Mesothelial cell of epicardium (in vitro differentiated cells): Measurements from ENCODE around the gene C1QTNF2. TPM values are rescaled to one million over a fixed set of nuclear protein-coding genes. Genes with fewer than 3 reads are reported as not detected.

Experiments used
- DNase-seq, 2 experiments: peaks; one replicate each; pipeline ENCODE4 v3.0.0; 2021; ENCODE audit warnings: low spot score in 2 of 2; ENCODE audit not compliant: unreplicated experiment in 2 of 2
- H3K27ac Mint-ChIP-seq: 2 replicates; pipeline ENCODE4 v1.8.0; 2021; ENCODE audit warnings: mixed read lengths
- H3K27me3 Mint-ChIP-seq: 2 replicates; pipeline ENCODE4 v1.8.0; 2021; ENCODE audit warnings: low read depth, mixed read lengths
- H3K36me3 Mint-ChIP-seq: 2 replicates; pipeline ENCODE4 v1.8.0; 2021; ENCODE audit warnings: mixed read lengths
- H3K4me1 Mint-ChIP-seq: 2 replicates; pipeline ENCODE4 v1.8.0; 2021; ENCODE audit warnings: mixed read lengths
- H3K4me3 Mint-ChIP-seq: 2 replicates; pipeline ENCODE4 v1.8.0; 2021; ENCODE audit warnings: mild to moderate bottlenecking, moderate library complexity, mixed read lengths
- H3K9me3 Mint-ChIP-seq: 2 replicates; pipeline ENCODE4 v1.8.0; 2021; ENCODE audit warnings: mixed read lengths
- total RNA-seq: library from RNA; stranded (reverse); gene quantifications from 3 replicates; pipeline ENCODE4 v1.2.1, GENCODE V29; 2021
- TF ChIP-seq, protein P1 (sequence below): fragments of 200-600 bp; sonication (generic); IDR thresholded peaks from one replicate; pipeline ENCODE4 v1.5.0; 2021; ENCODE audit warnings: antibody characterized with exemption; ENCODE audit not compliant: unreplicated experiment

The C1QTNF2 gene
- total RNA-seq, 1 donor from 2014 or later, result 1.3 TPM

DNA sequence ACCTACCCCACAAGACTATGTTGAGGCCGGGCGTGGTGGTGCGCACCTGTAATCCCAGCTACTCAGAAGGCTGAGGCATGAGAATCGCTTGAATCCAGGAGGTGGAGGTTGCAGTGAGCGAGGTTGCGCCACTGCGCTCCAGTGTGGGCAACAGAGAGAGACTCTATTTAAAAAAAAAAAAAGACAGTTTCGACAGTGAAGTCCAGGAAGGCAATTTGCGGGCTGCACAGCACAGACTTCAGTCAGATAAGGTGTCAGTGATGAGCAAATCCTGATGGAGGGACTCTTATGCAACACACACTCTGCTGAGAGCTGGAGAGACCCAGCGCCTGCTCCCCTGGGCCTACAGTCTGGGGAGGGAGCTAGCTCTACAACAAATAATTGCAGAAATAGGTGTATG is 72.2 kb downstream of the C1QTNF2 start:
- H3K36me3 Mint-ChIP-seq, result no peaks in the 10 kb centered on the region
- H3K27me3 Mint-ChIP-seq, result no peaks in the 10 kb centered on the region
- H3K27ac Mint-ChIP-seq, result no peak overlapping the region
- no peaks in the 10 kb centered on the region for H3K4me1 Mint-ChIP-seq
- no peak overlapping the region for H3K4me3 Mint-ChIP-seq
- H3K9me3 Mint-ChIP-seq, result no peaks in the 10 kb centered on the region
- TF ChIP-seq, protein P1, sequence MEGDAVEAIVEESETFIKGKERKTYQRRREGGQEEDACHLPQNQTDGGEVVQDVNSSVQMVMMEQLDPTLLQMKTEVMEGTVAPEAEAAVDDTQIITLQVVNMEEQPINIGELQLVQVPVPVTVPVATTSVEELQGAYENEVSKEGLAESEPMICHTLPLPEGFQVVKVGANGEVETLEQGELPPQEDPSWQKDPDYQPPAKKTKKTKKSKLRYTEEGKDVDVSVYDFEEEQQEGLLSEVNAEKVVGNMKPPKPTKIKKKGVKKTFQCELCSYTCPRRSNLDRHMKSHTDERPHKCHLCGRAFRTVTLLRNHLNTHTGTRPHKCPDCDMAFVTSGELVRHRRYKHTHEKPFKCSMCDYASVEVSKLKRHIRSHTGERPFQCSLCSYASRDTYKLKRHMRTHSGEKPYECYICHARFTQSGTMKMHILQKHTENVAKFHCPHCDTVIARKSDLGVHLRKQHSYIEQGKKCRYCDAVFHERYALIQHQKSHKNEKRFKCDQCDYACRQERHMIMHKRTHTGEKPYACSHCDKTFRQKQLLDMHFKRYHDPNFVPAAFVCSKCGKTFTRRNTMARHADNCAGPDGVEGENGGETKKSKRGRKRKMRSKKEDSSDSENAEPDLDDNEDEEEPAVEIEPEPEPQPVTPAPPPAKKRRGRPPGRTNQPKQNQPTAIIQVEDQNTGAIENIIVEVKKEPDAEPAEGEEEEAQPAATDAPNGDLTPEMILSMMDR, result no peak
- DNase-seq, result no peak

DNA sequence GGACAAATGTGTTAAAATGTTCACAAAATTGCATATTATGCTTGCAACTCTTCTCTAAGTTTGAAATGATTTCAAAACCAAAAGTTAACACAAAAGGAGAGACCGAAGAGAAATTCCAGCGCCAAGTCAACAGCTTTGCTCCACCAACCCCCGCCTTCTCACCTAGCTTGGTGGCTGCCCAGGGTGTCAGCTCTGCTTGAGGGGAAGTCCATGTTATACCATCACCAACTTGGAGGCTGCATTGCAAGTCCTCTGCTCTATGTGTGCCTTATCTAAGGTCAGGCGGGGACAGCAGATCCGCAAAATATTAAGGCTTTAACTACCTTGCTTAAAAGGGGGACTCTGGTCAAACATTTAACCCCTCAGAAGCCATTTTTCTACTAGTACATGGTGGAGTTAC is 72.7 kb downstream of the C1QTNF2 start:
- Mint-ChIP-seq H3K27ac (no peak overlapping the region), H3K27me3 (no peaks in the 10 kb centered on the region), H3K36me3 (no peaks in the 10 kb centered on the region), H3K9me3 (no peaks in the 10 kb centered on the region), H3K4me3 (no peak overlapping the region), H3K4me1 (no peaks in the 10 kb centered on the region)
- TF ChIP-seq, protein P1, result no peak
- DNase-seq, result no peak

Other genes with a start within 250 kb of the C1QTNF2 start
- not detected in 3 replicates for gene FABP6, start 141.1 kb downstream of the C1QTNF2 start, total RNA-seq
- gene CCNJL, start 58.1 kb downstream of the C1QTNF2 start, total RNA-seq, result 8.2 to 9.7 TPM (median 8.9 TPM) in 3 replicates
- 5.8 to 6.6 TPM (median 6.0 TPM) in 3 replicates for gene FAM200C, start 29.4 kb upstream of the C1QTNF2 start, total RNA-seq
- gene SLU7, start 48.5 kb upstream of the C1QTNF2 start, total RNA-seq, result 35.8 to 39.0 TPM (median 36.9 TPM) in 3 replicates
- gene PTTG1, start 51.2 kb upstream of the C1QTNF2 start, total RNA-seq, result 42.6 to 43.3 TPM (median 42.7 TPM) in 3 replicates